Kidney (tissue), 14 donors: Measurements from ENCODE around the gene MRPS12. TPM values are rescaled to one million over a fixed set of nuclear protein-coding genes. Genes with fewer than 3 reads are reported as not detected.
A peak's percentile ranks its signal among the peaks of the same experiment; 100 is the strongest.
"Not testable (repeated sequence)": the region's sequence is repeated elsewhere in the genome, so short reads cannot be mapped to it uniquely, and the experiment has no call there.

Source experiments
- DNase-seq, 5 donors: peaks; one replicate each; pipeline ENCODE4 v3.0.0-alpha.2; 2013 to 2020
- FAIRE-seq: peaks from 2 replicates; lab custom pipeline; 2012; peaks lifted over from hg19 to GRCh38; lab: Jason Lieb, UNC
- H3K27ac ChIP-seq, 2 donors: one replicate each; pipeline ENCODE4 v1.7.0; 2013; ENCODE audit warnings: low read depth in 2 of 2, low read length in 2 of 2, inconsistent platforms in 1 of 2
- H3K27me3 ChIP-seq: one replicate; pipeline ENCODE4 v1.7.1; 2013; ENCODE audit warnings: low read length, inconsistent platforms; ENCODE audit not compliant: control insufficient read depth, insufficient read depth
- H3K36me3 ChIP-seq, 3 donors: one replicate each; pipeline versions ENCODE4 v1.7.0 to v1.7.1; 2013; ENCODE audit warnings: low read length in 3 of 3, control low read depth in 1 of 3, inconsistent platforms in 1 of 3; ENCODE audit not compliant: insufficient read depth in 3 of 3, control insufficient read depth in 2 of 3
- H3K4me1 ChIP-seq, 3 donors: one replicate each; pipeline versions ENCODE4 v1.7.0 to v1.7.1; 2013; ENCODE audit warnings: low read length in 3 of 3, inconsistent platforms in 1 of 3, low read depth in 1 of 3; ENCODE audit not compliant: control insufficient read depth in 2 of 3, insufficient read depth in 2 of 3
- H3K4me3 ChIP-seq, 3 donors: one replicate each; pipeline versions ENCODE4 v1.7.0 to v1.8.1; 2013; ENCODE audit warnings: low read length in 3 of 3, control low read depth in 1 of 3, inconsistent platforms in 1 of 3
- H3K9ac ChIP-seq, 3 donors: one replicate each; pipeline versions ENCODE4 v1.7.0 to v1.7.1; 2013; ENCODE audit warnings: low read length in 3 of 3, control low read depth in 1 of 3, inconsistent platforms in 1 of 3
- H3K9me3 ChIP-seq, 3 donors: one replicate each; pipeline versions ENCODE4 v1.7.0 to v1.7.1; 2013; ENCODE audit warnings: low read length in 3 of 3, control low read depth in 1 of 3, inconsistent platforms in 1 of 3; ENCODE audit not compliant: control insufficient read depth in 2 of 3, insufficient read depth in 1 of 3
- intact Hi-C: fragments of 100-400 bp; cut with DNase I; formaldehyde crosslinking; loops from one replicate; pipeline ENCODE4 v1.11.1; 2022
- polyA plus RNA-seq: library from polyadenylated mRNA; stranded (reverse); fragments of 350-450 nt; fragmentation: Illumina TruSeq; extraction: RNeasy Lipid Tissue Mini Kit (QIAGEN cat#74804); gene quantifications from one replicate; pipeline ENCODE4 v1.2.3, GENCODE V29; 2014; ENCODE audit warnings: low read depth, low replicate concordance; ENCODE audit not compliant: insufficient read depth
- total RNA-seq: library from RNA; stranded (reverse); fragmentation: NEBNext Ultra II Directional; extraction: Animal tissue kit (Norgen Biotek cat#: 25700); gene quantifications from one replicate; pipeline ENCODE4 v1.2.1, GENCODE V29; 2021
- TF ChIP-seq, protein P1 (sequence below): IDR thresholded peaks from 3 replicates; pipeline ENCODE4 v1.5.1; 2012; ENCODE audit warnings: mild to moderate bottlenecking, moderate library complexity, borderline replicate concordance; ENCODE audit not compliant: insufficient read depth; ENCODE audit errors: extremely low read depth
- donor health status: control.
- donor health status: control.
- donor health status: control.
- donor health status: control.
- donor health status: control.
- donor health status: DM: yes; HTN: yes; CAD: no.
- donor health status: Normal renal cell carcinoma (clear cell type).

The MRPS12 gene
- total and polyA plus RNA-seq, 2 donors from 2014 or later = 28.5 to 110 TPM

DNA sequence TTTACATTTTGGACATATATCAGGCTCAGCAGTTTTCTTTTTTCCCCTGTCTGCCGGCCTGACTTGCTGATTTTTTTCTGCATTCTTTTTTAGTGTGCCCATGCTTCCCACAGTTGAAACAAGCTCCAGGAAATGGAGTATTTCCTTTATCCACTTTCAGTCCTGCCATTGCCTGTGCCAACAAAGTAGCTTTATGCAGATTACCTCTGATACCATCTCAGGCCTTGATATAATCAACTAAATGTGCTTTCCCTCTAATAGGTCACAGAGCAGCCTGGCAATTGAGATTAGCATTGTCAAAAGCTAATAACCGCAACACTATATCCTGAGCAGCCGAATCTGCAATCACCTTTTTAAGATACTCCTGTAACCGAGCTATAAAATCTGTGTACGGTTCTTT is 9.2 kb downstream of the MRPS12 start:
- FAIRE-seq (no peak), DNase-seq (no peak)
- Histone ChIP-seq H3K27me3 (no peaks in the 10 kb centered on the region), H3K9me3 (no peaks in the 10 kb centered on the region), H3K9ac (no peak overlapping the region), H3K27ac (peak overlapping the region in 1 of 2 donors; percentile 17), H3K4me3 (no peak overlapping the region), H3K4me1 (no peaks in the 10 kb centered on the region), H3K36me3 (peaks cover 3 to 5% (median 4%) of the 10 kb centered on the region in 3 donors)
- TF ChIP-seq, protein P1, sequence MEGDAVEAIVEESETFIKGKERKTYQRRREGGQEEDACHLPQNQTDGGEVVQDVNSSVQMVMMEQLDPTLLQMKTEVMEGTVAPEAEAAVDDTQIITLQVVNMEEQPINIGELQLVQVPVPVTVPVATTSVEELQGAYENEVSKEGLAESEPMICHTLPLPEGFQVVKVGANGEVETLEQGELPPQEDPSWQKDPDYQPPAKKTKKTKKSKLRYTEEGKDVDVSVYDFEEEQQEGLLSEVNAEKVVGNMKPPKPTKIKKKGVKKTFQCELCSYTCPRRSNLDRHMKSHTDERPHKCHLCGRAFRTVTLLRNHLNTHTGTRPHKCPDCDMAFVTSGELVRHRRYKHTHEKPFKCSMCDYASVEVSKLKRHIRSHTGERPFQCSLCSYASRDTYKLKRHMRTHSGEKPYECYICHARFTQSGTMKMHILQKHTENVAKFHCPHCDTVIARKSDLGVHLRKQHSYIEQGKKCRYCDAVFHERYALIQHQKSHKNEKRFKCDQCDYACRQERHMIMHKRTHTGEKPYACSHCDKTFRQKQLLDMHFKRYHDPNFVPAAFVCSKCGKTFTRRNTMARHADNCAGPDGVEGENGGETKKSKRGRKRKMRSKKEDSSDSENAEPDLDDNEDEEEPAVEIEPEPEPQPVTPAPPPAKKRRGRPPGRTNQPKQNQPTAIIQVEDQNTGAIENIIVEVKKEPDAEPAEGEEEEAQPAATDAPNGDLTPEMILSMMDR = no peak
- intact Hi-C loops = no loop called here

DNA sequence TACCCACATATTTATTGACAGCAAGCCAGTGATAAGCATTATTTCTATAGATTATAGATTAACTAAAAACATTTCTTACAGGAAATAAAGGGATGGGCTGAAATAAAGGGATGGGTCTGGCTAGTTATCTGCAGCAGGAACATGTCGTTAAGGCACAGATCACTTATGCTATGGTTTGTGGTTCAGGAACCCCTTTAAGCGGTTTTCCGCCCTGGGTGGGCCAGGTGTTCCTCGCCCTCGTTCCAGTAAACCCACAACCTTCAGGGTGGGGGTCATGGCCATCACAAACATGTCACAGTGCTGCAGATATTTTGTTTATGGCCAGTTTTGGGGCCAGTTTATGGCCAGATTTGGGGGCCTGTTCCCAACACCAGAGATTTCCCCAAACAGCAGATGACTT is 10.7 kb downstream of the MRPS12 start:
- H3K9me3 ChIP-seq, H3K27me3 ChIP-seq, H3K9ac ChIP-seq, intact Hi-C loops, H3K36me3 ChIP-seq, DNase-seq, H3K27ac ChIP-seq, H3K4me1 ChIP-seq, H3K4me3 ChIP-seq, FAIRE-seq: not testable (repeated sequence)

DNA sequence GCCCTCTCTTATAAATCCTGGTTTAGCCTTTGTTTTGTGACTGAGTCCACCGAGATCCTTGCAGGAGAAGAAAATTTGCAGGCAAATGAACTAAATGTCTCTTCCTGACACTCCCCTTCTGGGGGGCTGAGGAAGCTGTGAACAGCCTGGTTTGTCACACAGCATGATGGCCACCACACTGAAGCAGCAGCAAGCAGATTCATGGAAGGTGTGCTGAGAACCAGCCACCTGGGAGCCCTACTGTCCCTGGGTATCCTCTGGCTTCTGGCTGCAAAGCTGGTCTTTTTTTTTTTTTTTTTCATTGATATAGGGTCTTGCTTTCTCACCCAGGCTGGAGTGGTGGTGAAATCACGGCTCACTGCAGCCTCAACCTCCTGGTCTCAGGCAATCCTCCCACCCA is 11.2 kb downstream of the MRPS12 start:
- TF ChIP-seq, protein P1 = no peak
- H3K9me3 ChIP-seq = no peaks in the 10 kb centered on the region
- DNase-seq (no peak), FAIRE-seq (no peak)
- H3K9ac ChIP-seq = no peak overlapping the region
- peaks cover 3 to 15% (median 9%) of the 10 kb centered on the region in 3 donors for H3K36me3 ChIP-seq
- H3K27me3 ChIP-seq = no peaks in the 10 kb centered on the region
- no peak overlapping the region for H3K27ac ChIP-seq
- H3K4me3 ChIP-seq = no peak overlapping the region
- intact Hi-C loops = no loop called here
- H3K4me1 ChIP-seq = no peaks in the 10 kb centered on the region

DNA sequence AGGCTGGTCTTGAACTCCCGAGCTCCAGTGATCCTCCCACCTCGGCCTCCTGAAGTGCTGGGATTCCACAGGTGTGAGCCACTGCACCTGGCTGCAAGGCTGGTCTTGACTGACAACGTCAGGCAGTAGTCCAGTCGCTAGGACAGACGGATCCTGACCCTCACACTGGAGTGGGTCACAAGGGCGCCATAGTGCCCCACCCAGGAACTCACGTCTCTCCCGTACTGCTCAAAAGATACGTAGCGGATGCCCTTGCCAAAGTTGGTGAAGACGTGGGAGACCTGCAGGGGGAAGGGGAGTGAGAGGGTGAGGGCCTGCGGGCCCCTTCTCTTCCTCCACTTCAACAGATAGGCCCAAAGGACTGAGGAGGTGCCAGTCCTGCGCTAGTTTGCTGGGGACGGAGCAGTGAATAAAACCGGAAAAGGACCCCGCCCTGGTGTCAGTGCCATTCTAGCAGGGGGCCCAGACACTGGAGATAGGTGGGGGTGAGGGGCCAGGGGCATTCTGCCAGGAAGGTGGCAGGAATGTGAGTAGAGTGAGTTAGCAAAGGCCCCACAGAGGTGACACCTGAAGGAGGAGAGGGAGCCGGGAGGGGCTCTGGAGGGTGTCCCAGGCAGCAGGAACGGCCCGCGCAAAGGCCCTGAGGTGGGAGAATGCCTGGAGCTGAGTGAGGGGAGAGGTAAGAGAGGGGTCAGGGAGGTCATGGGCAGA is 11.9 kb downstream of the MRPS12 start:
- DNase-seq = peak in 1 of 5 donors; percentile 46
- FAIRE-seq = no peak
- intact Hi-C loops = no loop called here

More for the DNA sequence above, 11.9 kb downstream of the MRPS12 start:
- Histone ChIP-seq H3K9ac (no peak overlapping the region), H3K27ac (no peak overlapping the region), H3K9me3 (no peaks in the 10 kb centered on the region), H3K4me3 (no peak overlapping the region), H3K27me3 (no peaks in the 10 kb centered on the region), H3K36me3 (peaks cover 3 to 16% (median 9%) of the 10 kb centered on the region in 3 donors), H3K4me1 (no peaks in the 10 kb centered on the region)
- TF ChIP-seq, protein P1 = no peak
